K562 (cell line): Measurements from ENCODE around the gene EME2. TPM values are rescaled to one million over a fixed set of nuclear protein-coding genes. Genes with fewer than 3 reads are reported as not detected.

Experiments used
- BRCA1 ChIP-seq, 2 experiments: fragments of 450-650 bp in 1 of 2; sonication (generic) in 1 of 2; formaldehyde crosslinking in 1 of 2; IDR thresholded peaks; 2 replicates each; pipeline versions ENCODE4 v1.5.0 to v1.6.1; 2017 to 2020; ENCODE audit warnings: mild to moderate bottlenecking in 1 of 2, missing genetic modification reagents in 1 of 2
- CBFA2T2 ChIP-seq: fragments of 450-650 bp; conservative IDR thresholded peaks from 2 replicates; pipeline ENCODE4 v1.6.1; 2017; ENCODE audit warnings: mild to moderate bottlenecking
- KLF1 ChIP-seq: fragments of 450-650 bp; IDR thresholded peaks from 2 replicates; pipeline ENCODE4 v1.6.1; 2016; ENCODE audit warnings: missing genetic modification characterization, missing compliant biosample characterization
- RAD21 ChIP-seq, 2 experiments: fragments of 250-450 bp in 1 of 2; fragments of 450-650 bp in 1 of 2; sonication (Bioruptor Pico) in 1 of 2; formaldehyde crosslinking in 1 of 2; IDR thresholded peaks in 1 of 2; conservative IDR thresholded peaks in 1 of 2; 2 replicates each; pipeline versions ENCODE4 v1.4.0 to v1.8.0; 2020 to 2022; ENCODE audit warnings: mild to moderate bottlenecking in 2 of 2, moderate library complexity in 1 of 2
- SMC3 ChIP-seq: conservative IDR thresholded peaks from 2 replicates; pipeline ENCODE4 v1.6.1; 2011; ENCODE audit warnings: low read depth, low read length, improper control_type of control experiment; ENCODE audit not compliant: insufficient read depth
- SP1 ChIP-seq: sonication (generic); formaldehyde crosslinking; IDR thresholded peaks from 2 replicates; pipeline ENCODE4 v1.8.1; 2022; ENCODE audit warnings: mild to moderate bottlenecking, missing genetic modification reagents
- TEAD2 ChIP-seq: fragments of 450-650 bp; IDR thresholded peaks from 2 replicates; pipeline ENCODE4 v1.6.1; 2016; ENCODE audit warnings: missing genetic modification characterization, control low read depth, missing compliant biosample characterization
- ZNF232 ChIP-seq: sonication (generic); formaldehyde crosslinking; IDR thresholded peaks from 2 replicates; pipeline ENCODE4 v1.8.0; 2022; ENCODE audit warnings: mild to moderate bottlenecking, missing genetic modification reagents
- polyA plus RNA-seq, 8 experiments: library from polyadenylated mRNA; depleted of rRNA in 4 of 8; stranded (reverse) in 5 of 8; unstranded in 3 of 8; fragments of >200 nt; fragmentation: Nextera tagmentation in 2 of 8; fragmentation: Illumina TruSeq in 1 of 8; extraction: Ambion mirVana in 2 of 8; extraction: Trizol in 1 of 8; gene quantifications; 2 replicates each; pipeline versions ENCODE4 v1.2.1 to v1.2.3, GENCODE V29; 2011 to 2014; ENCODE audit warnings: inconsistent platforms in 1 of 8, missing spikeins in 1 of 8
- total RNA-seq, 7 experiments: library from RNA; depleted of rRNA in 6 of 7; stranded (reverse); fragments of >200 nt in 6 of 7; fragmentation: Illumina TruSeq in 2 of 7; extraction: Trizol in 2 of 7; gene quantifications; 2 replicates each; pipeline versions ENCODE4 v1.2.1 to v1.2.3, GENCODE V29; 2011 to 2021; ENCODE audit warnings: low replicate concordance in 1 of 7
- TF ChIP-seq, protein P1 (sequence below): sonication (generic); formaldehyde crosslinking; IDR thresholded peaks from 2 replicates; pipeline ENCODE4 v1.8.0; 2022; ENCODE audit warnings: missing genetic modification reagents, mild to moderate bottlenecking, moderate library complexity, borderline replicate concordance
- TF ChIP-seq, protein P2 (sequence below): fragments of 250-450 bp; sonication (Bioruptor Pico); IDR thresholded peaks from 2 replicates; pipeline ENCODE4 v1.5.1; 2021; ENCODE audit warnings: mild to moderate bottlenecking
- TF ChIP-seq, protein P3 (sequence below): sonication (generic); formaldehyde crosslinking; IDR thresholded peaks from 2 replicates; pipeline ENCODE4 v1.8.1; 2023; ENCODE audit warnings: mild to moderate bottlenecking, missing genetic modification reagents
- TF ChIP-seq, protein P4 (sequence below), 3 experiments: IDR thresholded peaks in 2 of 3; conservative IDR thresholded peaks in 1 of 3; 2 replicates each; pipeline ENCODE4 v1.5.1; 2011 to 2012; ENCODE audit warnings: low read length in 3 of 3, mild to moderate bottlenecking in 3 of 3, control low read depth in 2 of 3, improper control_type of control experiment in 1 of 3, inconsistent platforms in 1 of 3, low read depth in 1 of 3, mixed read lengths in 1 of 3, moderate library complexity in 1 of 3; ENCODE audit not compliant: insufficient read depth in 2 of 3
- TF ChIP-seq, protein P5 (sequence below): fragments of 250-450 bp; sonication (Bioruptor Pico); IDR thresholded peaks from 2 replicates; pipeline ENCODE4 v1.4.0; 2020; ENCODE audit warnings: mild to moderate bottlenecking, moderate library complexity, borderline replicate concordance
- TF ChIP-seq, protein P6 (sequence below): sonication (generic); formaldehyde crosslinking; IDR thresholded peaks from 2 replicates; pipeline ENCODE4 v1.9.0; 2022; ENCODE audit warnings: mild to moderate bottlenecking, missing genetic modification reagents

EME2 gene
- total and polyA plus RNA-seq, 9 of the 15 experiments (the other 6 are each of a cell fraction or from before 2014, with no cell fraction given) = 0.35 to 19.9 (median 3.5) TPM

DNA sequence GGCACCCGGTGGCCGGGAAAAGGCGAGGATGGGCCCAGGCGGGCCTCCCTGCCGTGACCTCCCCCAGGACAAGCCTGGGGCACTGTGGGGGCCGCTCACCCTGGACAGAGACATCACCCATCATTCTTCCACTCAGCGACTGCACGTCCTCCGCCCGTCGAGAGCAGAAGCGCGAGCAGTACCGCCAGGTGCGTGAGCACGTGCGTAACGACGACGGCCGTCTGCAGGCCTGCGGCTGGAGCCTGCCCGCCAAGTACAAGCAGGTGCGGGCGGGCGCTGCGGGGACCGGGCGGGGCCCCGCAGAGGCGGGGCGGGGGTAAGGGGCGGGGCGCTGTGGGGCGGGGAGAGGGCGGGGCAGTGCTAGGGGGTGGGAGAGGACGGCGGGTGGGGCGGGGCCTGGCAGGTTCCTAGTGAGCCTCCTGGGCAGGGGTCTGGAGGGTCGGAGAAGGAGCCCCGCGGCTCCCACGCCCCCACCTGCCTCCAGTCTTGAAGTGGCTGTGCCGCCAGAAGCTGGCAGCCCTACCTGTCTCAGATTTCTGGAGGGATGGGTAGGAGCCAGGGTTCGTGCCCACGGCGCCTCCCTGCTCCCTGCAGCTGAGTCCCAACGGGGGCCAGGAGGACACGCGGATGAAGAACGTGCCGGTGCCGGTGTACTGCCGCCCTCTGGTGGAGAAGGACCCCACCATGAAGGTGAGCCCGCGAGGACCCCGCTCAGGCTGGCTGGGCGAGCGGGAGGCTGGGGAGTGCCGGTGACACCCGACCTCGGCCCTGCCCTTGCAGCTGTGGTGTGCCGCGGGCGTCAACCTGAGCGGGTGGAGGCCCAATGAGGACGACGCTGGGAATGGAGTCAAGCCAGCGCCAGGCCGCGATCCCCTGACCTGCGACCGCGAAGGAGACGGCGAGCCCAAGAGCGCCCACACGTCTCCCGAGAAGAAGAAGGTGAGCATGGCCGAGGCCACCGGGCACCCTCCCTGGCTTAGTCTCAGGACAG is 8.8 kb upstream of the EME2 start (continued):
- TF ChIP-seq, protein P1, sequence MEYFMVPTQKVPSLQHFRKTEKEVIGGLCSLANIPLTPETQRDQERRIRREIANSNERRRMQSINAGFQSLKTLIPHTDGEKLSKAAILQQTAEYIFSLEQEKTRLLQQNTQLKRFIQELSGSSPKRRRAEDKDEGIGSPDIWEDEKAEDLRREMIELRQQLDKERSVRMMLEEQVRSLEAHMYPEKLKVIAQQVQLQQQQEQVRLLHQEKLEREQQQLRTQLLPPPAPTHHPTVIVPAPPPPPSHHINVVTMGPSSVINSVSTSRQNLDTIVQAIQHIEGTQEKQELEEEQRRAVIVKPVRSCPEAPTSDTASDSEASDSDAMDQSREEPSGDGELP (CRISPR knock-in tag) = peak; percentile 56; the same call in 1 of the 2 replicates
- TF ChIP-seq SP1 = peak; percentile 63; the same call in 1 of the 2 replicates
- TF ChIP-seq, protein P2, sequence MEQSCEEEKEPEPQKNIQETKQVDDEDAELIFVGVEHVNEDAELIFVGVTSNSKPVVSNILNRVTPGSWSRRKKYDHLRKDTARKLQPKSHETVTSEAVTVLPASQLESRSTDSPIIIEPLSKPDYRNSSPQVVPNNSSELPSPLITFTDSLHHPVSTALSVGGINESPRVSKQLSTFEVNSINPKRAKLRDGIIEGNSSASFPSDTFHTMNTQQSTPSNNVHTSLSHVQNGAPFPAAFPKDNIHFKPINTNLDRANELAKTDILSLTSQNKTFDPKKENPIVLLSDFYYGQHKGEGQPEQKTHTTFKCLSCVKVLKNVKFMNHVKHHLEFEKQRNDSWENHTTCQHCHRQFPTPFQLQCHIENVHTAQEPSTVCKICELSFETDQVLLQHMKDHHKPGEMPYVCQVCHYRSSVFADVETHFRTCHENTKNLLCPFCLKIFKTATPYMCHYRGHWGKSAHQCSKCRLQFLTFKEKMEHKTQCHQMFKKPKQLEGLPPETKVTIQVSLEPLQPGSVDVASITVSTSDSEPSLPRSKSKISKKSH = no peak
- TF ChIP-seq, protein P3, sequence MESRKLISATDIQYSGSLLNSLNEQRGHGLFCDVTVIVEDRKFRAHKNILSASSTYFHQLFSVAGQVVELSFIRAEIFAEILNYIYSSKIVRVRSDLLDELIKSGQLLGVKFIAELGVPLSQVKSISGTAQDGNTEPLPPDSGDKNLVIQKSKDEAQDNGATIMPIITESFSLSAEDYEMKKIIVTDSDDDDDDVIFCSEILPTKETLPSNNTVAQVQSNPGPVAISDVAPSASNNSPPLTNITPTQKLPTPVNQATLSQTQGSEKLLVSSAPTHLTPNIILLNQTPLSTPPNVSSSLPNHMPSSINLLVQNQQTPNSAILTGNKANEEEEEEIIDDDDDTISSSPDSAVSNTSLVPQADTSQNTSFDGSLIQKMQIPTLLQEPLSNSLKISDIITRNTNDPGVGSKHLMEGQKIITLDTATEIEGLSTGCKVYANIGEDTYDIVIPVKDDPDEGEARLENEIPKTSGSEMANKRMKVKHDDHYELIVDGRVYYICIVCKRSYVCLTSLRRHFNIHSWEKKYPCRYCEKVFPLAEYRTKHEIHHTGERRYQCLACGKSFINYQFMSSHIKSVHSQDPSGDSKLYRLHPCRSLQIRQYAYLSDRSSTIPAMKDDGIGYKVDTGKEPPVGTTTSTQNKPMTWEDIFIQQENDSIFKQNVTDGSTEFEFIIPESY (CRISPR knock-in tag) = peak; percentile 99
- TF ChIP-seq, protein P4, sequence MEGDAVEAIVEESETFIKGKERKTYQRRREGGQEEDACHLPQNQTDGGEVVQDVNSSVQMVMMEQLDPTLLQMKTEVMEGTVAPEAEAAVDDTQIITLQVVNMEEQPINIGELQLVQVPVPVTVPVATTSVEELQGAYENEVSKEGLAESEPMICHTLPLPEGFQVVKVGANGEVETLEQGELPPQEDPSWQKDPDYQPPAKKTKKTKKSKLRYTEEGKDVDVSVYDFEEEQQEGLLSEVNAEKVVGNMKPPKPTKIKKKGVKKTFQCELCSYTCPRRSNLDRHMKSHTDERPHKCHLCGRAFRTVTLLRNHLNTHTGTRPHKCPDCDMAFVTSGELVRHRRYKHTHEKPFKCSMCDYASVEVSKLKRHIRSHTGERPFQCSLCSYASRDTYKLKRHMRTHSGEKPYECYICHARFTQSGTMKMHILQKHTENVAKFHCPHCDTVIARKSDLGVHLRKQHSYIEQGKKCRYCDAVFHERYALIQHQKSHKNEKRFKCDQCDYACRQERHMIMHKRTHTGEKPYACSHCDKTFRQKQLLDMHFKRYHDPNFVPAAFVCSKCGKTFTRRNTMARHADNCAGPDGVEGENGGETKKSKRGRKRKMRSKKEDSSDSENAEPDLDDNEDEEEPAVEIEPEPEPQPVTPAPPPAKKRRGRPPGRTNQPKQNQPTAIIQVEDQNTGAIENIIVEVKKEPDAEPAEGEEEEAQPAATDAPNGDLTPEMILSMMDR (IDR thresholded peaks at IDR 0.05 in 2 of 3, conservative IDR thresholded peaks at IDR 0.05 in 1 of 3; ENCODE audit: insufficient read depth in 2 of 3, low read depth in 1 of 3, low read length in 3 of 3) = peak; percentile 35 to 55 (median 43); a peak in 4 of 6 replicates
- TF ChIP-seq RAD21 (CRISPR knock-in tag; conservative IDR thresholded peaks at IDR 0.05 in 1 of 2, IDR thresholded peaks at IDR 0.05 in 1 of 2) = peak in 1 of 2 experiments; percentile 45; a peak in 2 of 4 replicates
- TF ChIP-seq BRCA1 (IDR thresholded peaks at IDR 0.05) = no peak
- TF ChIP-seq BRCA1 (CRISPR knock-in tag; IDR thresholded peaks at IDR 0.05) = 0 out of 2 replicates have a peak, but pooled peaks have one; percentile 7
- no peak for TF ChIP-seq KLF1
- TF ChIP-seq, protein P5, sequence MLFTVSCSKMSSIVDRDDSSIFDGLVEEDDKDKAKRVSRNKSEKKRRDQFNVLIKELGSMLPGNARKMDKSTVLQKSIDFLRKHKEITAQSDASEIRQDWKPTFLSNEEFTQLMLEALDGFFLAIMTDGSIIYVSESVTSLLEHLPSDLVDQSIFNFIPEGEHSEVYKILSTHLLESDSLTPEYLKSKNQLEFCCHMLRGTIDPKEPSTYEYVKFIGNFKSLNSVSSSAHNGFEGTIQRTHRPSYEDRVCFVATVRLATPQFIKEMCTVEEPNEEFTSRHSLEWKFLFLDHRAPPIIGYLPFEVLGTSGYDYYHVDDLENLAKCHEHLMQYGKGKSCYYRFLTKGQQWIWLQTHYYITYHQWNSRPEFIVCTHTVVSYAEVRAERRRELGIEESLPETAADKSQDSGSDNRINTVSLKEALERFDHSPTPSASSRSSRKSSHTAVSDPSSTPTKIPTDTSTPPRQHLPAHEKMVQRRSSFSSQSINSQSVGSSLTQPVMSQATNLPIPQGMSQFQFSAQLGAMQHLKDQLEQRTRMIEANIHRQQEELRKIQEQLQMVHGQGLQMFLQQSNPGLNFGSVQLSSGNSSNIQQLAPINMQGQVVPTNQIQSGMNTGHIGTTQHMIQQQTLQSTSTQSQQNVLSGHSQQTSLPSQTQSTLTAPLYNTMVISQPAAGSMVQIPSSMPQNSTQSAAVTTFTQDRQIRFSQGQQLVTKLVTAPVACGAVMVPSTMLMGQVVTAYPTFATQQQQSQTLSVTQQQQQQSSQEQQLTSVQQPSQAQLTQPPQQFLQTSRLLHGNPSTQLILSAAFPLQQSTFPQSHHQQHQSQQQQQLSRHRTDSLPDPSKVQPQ (CRISPR knock-in tag) = no peak
- TF ChIP-seq TEAD2 (tag) = no peak
- 0 out of 2 replicates have a peak, but pooled peaks have one; percentile 10 for TF ChIP-seq CBFA2T2
- peak; percentile 34; the same call in 1 of the 2 replicates for TF ChIP-seq SMC3
- TF ChIP-seq ZNF232 = no peak
- TF ChIP-seq, protein P6, sequence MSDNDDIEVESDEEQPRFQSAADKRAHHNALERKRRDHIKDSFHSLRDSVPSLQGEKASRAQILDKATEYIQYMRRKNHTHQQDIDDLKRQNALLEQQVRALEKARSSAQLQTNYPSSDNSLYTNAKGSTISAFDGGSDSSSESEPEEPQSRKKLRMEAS (CRISPR knock-in tag) = peak; percentile 93
